ENCODE results near the gene APMAP. TPM values are rescaled to one million over a fixed set of nuclear protein-coding genes. Genes with fewer than 3 reads are reported as not detected.

The APMAP gene
- total RNA-seq, 1 experiment from 2014 or later: 75.3 TPM

- Mint-ChIP-seq H3K27me3 (ENCODE audit: insufficient read depth, unreplicated experiment) (peaks cover 11% of the 10 kb centered on the region), H3K4me1 (ENCODE audit: insufficient read depth, unreplicated experiment) (peaks cover 20% of the 10 kb centered on the region), H3K36me3 (ENCODE audit: insufficient read depth, unreplicated experiment) (peaks cover 7% of the 10 kb centered on the region), H3K27ac (ENCODE audit: low read depth, unreplicated experiment) (peak overlapping the region; percentile 81), H3K9me3 (ENCODE audit: unreplicated experiment) (no peaks in the 10 kb centered on the region), H3K4me3 (ENCODE audit: unreplicated experiment) (peak overlapping the region; percentile 25)
- ChIA-PET POLR2A (interaction anchor here (0.7 to 2.3 kb wide), 25 partner anchors 9 to 368 kb away, joined by 3 to 17 read pairs (median 5); partner anchors contain the start of gene APMAP), CTCF (interaction anchor here (0.7 to 2.7 kb wide), 11 partner anchors 15 to 329 kb away, joined by 3 to 22 read pairs (median 3); no protein-coding TSS in a partner anchor)
- intact Hi-C loops (cut with micrococcal nuclease): loop anchor here (1.0 kb wide), 1 partner anchor 40 kb away; no protein-coding TSS in a partner anchor
- DNase-seq (ENCODE audit: unreplicated experiment): peak; percentile 90
- no TSS peak for BruUV-seq (replicated peaks)
- TF ChIP-seq CTCF (IDR thresholded peaks at IDR 0.05; ENCODE audit: unreplicated experiment): no peak
Observed at GRCh38 chr20:25039697-25040437, 47.3 kb upstream of the APMAP start.

- POLR2A ChIA-PET: interaction anchor here (0.7 to 2.3 kb wide), 14 partner anchors 7 to 261 kb away, joined by 3 to 17 read pairs (median 6); partner anchors contain the start of gene APMAP
- no peak for TF ChIP-seq CTCF (IDR thresholded peaks at IDR 0.05; ENCODE audit: unreplicated experiment)
- no TSS peak for BruUV-seq (replicated peaks)
- peaks cover 11% of the 10 kb centered on the region for H3K27me3 Mint-ChIP-seq (ENCODE audit: insufficient read depth, unreplicated experiment)
- H3K9me3 Mint-ChIP-seq (ENCODE audit: unreplicated experiment): no peaks in the 10 kb centered on the region
- no peak overlapping the region for H3K4me3 Mint-ChIP-seq (ENCODE audit: unreplicated experiment)
- no peak for DNase-seq (ENCODE audit: unreplicated experiment)
- CTCF ChIA-PET: interaction anchor here (0.8 to 2.7 kb wide), 9 partner anchors 16 to 44 kb away, joined by 3 to 22 read pairs (median 4); no protein-coding TSS in a partner anchor
- peaks cover 7% of the 10 kb centered on the region for H3K36me3 Mint-ChIP-seq (ENCODE audit: insufficient read depth, unreplicated experiment)
- peaks cover 20% of the 10 kb centered on the region for H3K4me1 Mint-ChIP-seq (ENCODE audit: insufficient read depth, unreplicated experiment)
- intact Hi-C loops (cut with micrococcal nuclease): loop anchor here (1.0 kb wide), 1 partner anchor 38 kb away; no protein-coding TSS in a partner anchor
- H3K27ac Mint-ChIP-seq (ENCODE audit: low read depth, unreplicated experiment): no peak overlapping the region
Observed at GRCh38 chr20:25038591-25039015, 46.1 kb upstream of the APMAP start.

- no peak for TF ChIP-seq CTCF (IDR thresholded peaks at IDR 0.05; ENCODE audit: unreplicated experiment)
- Mint-ChIP-seq H3K27me3 (ENCODE audit: insufficient read depth, unreplicated experiment) (peaks cover 5% of the 10 kb centered on the region), H3K4me3 (ENCODE audit: unreplicated experiment) (no peak overlapping the region), H3K9me3 (ENCODE audit: unreplicated experiment) (no peaks in the 10 kb centered on the region), H3K27ac (ENCODE audit: low read depth, unreplicated experiment) (no peak overlapping the region), H3K36me3 (ENCODE audit: insufficient read depth, unreplicated experiment) (peaks cover 7% of the 10 kb centered on the region), H3K4me1 (ENCODE audit: insufficient read depth, unreplicated experiment) (peaks cover 20% of the 10 kb centered on the region)
- no TSS peak for BruUV-seq (replicated peaks)
- intact Hi-C loops (cut with micrococcal nuclease): no loop called here
- CTCF ChIA-PET: interaction anchor here (0.5 to 2.7 kb wide), 5 partner anchors 19 to 209 kb away, joined by 3 to 22 read pairs (median 6); no protein-coding TSS in a partner anchor
- POLR2A ChIA-PET: interaction anchor here (0.7 to 2.0 kb wide), 4 partner anchors 19 to 141 kb away, joined by 3 to 6 read pairs (median 4); no protein-coding TSS in a partner anchor
- DNase-seq (ENCODE audit: unreplicated experiment): no peak
Observed at GRCh38 chr20:25038103-25038410, 45.5 kb upstream of the APMAP start.

Data from MCF 10A (cell line).